Activated CD4-positive, alpha-beta T cell treated with anti-CD3 and anti-CD28 coated beads for 36 hours (primary cell): ENCODE data around the gene CYP3A4. TPM values are rescaled to one million over a fixed set of nuclear protein-coding genes. Genes with fewer than 3 reads are reported as not detected.
A peak's percentile ranks its signal among the peaks of the same experiment; 100 is the strongest.

Experiments
- ATAC-seq: fragments of 200-7000 bp; cut with Tn5 transposase; one replicate; pipeline ENCODE4 v1.10.0; 2021; ENCODE audit warnings: mild to moderate bottlenecking, moderate library complexity
- CTCF ChIA-PET: fragments of 350-600 bp; sonication (Branson Sonifier 250); formaldehyde crosslinking; loops from one replicate; lab custom pipeline; 2021; ENCODE audit warnings: antibody characterized with exemption; lab: Charles Lee
- POLR2A ChIA-PET: fragments of 350-600 bp; sonication (Branson Sonifier 250); formaldehyde crosslinking; loops from one replicate; lab custom pipeline; 2021; ENCODE audit warnings: antibody characterized with exemption, inconsistent platforms; lab: Charles Lee
- DNase-seq: peaks from one replicate; pipeline ENCODE4 v3.0.0-alpha.2; 2020
- H3K27ac Mint-ChIP-seq: one replicate; pipeline ENCODE4 v1.8.0; 2021; ENCODE audit warnings: mixed read lengths
- H3K27me3 Mint-ChIP-seq: one replicate; pipeline ENCODE4 v1.8.0; 2021; ENCODE audit warnings: mixed read lengths
- H3K36me3 Mint-ChIP-seq: one replicate; pipeline ENCODE4 v1.8.0; 2021; ENCODE audit warnings: low read depth, mixed read lengths
- H3K4me1 Mint-ChIP-seq: one replicate; pipeline ENCODE4 v1.8.0; 2021; ENCODE audit warnings: mixed read lengths
- H3K4me3 Mint-ChIP-seq: one replicate; pipeline ENCODE4 v1.8.0; 2021; ENCODE audit warnings: mild to moderate bottlenecking, moderate library complexity, mixed read lengths
- H3K9me3 Mint-ChIP-seq: one replicate; pipeline ENCODE4 v1.8.0; 2021; ENCODE audit warnings: low read depth, mixed read lengths
- intact Hi-C, 2 experiments: fragments of 100-400 bp; cut with DNase I in 1 of 2; cut with micrococcal nuclease in 1 of 2; formaldehyde crosslinking; loops; one replicate each; pipeline versions ENCODE4 v1.14.2 to v1.15.1; 2022 to 2024; cut with DNase I, micrococcal nuclease
- total RNA-seq, 2 experiments: library from RNA; stranded (reverse); gene quantifications; one replicate each; pipeline ENCODE4 v1.2.3, GENCODE V29; 2021

Gene CYP3A4
- total RNA-seq, 2 experiments from 2014 or later: not detected

- ChIA-PET CTCF (no interaction called here), POLR2A (no interaction called here)
- H3K36me3 Mint-ChIP-seq: no peaks in the 10 kb centered on the region
- peaks cover 2% of the 10 kb centered on the region for H3K9me3 Mint-ChIP-seq
- no peaks in the 10 kb centered on the region for H3K27me3 Mint-ChIP-seq
- DNase-seq (no peak), ATAC-seq (peak; percentile 58)
- H3K4me3 Mint-ChIP-seq: no peak overlapping the region
- H3K27ac Mint-ChIP-seq: no peak overlapping the region
- peaks cover 16% of the 10 kb centered on the region for H3K4me1 Mint-ChIP-seq
- intact Hi-C loops: no loop called here
Observed at GRCh38 chr7:99719996-99720769, 63.8 kb downstream of the CYP3A4 start.

GRCh38 chr7:99713995-99714570 is 69.9 kb downstream of the CYP3A4 start:
- Mint-ChIP-seq H3K4me1 (no peaks in the 10 kb centered on the region), H3K9me3 (peaks cover 3% of the 10 kb centered on the region), H3K27me3 (no peaks in the 10 kb centered on the region), H3K4me3 (no peak overlapping the region), H3K27ac (no peak overlapping the region), H3K36me3 (peaks cover 5% of the 10 kb centered on the region)
- DNase-seq (no peak), ATAC-seq (no peak)
- ChIA-PET CTCF (no interaction called here), POLR2A (no interaction called here)
- intact Hi-C loops: no loop called here

- Mint-ChIP-seq H3K36me3 (peaks cover 9% of the 10 kb centered on the region), H3K4me1 (no peaks in the 10 kb centered on the region), H3K9me3 (peaks cover 2% of the 10 kb centered on the region), H3K27me3 (no peaks in the 10 kb centered on the region), H3K4me3 (no peak overlapping the region), H3K27ac (no peak overlapping the region)
- DNase-seq (no peak), ATAC-seq (no peak)
- POLR2A ChIA-PET: no interaction called here
- intact Hi-C loops: no loop called here
- CTCF ChIA-PET: no interaction called here
Observed at GRCh38 chr7:99709838-99710578, 74.0 kb downstream of the CYP3A4 start.

- ATAC-seq: no peak
- H3K27ac Mint-ChIP-seq: no peak overlapping the region
- H3K4me1 Mint-ChIP-seq: no peaks in the 10 kb centered on the region
Observed at GRCh38 chr7:99709260-99709659, 74.7 kb downstream of the CYP3A4 start.

GRCh38 chr7:99707096-99707495 is 76.9 kb downstream of the CYP3A4 start:
- Mint-ChIP-seq H3K27ac (no peak overlapping the region), H3K36me3 (peaks cover 4% of the 10 kb centered on the region), H3K27me3 (no peaks in the 10 kb centered on the region), H3K9me3 (no peaks in the 10 kb centered on the region), H3K4me1 (no peaks in the 10 kb centered on the region), H3K4me3 (no peak overlapping the region)
- DNase-seq (no peak), ATAC-seq (no peak)
- ChIA-PET POLR2A (no interaction called here), CTCF (no interaction called here)
- intact Hi-C loops: no loop called here

More at GRCh38 chr7:99709260-99709659, 74.7 kb downstream of the CYP3A4 start:
- H3K4me3 Mint-ChIP-seq: no peak overlapping the region
- ChIA-PET POLR2A (no interaction called here), CTCF (no interaction called here)
- peaks cover 5% of the 10 kb centered on the region for H3K36me3 Mint-ChIP-seq
- H3K9me3 Mint-ChIP-seq: peaks cover 1% of the 10 kb centered on the region
- no peaks in the 10 kb centered on the region for H3K27me3 Mint-ChIP-seq
- no peak for DNase-seq
- intact Hi-C loops: no loop called here

Other genes starting within 250 kb of the CYP3A4 start
- gene FAM200A, start 232.1 kb downstream of the CYP3A4 start, total RNA-seq: 1 to 10 TPM; 4.9 to 5.5 TPM
- 10 to 100 TPM; 51.1 to 52.0 TPM for gene ZNF655, start 225.5 kb downstream of the CYP3A4 start, total RNA-seq
- gene TMEM225B, start 185.9 kb downstream of the CYP3A4 start, total RNA-seq: under 1 TPM; 0.57 to 0.58 TPM
- 10 to 100 TPM; 20.5 to 25.2 TPM for gene ZSCAN25, start 167.2 kb downstream of the CYP3A4 start, total RNA-seq
- not detected for gene CYP3A5, start 104.2 kb downstream of the CYP3A4 start, total RNA-seq
- gene CYP3A7, start 49.0 kb downstream of the CYP3A4 start, total RNA-seq: not detected
- under 1 TPM in 1 of 2 experiments, not detected in 1; 0.09 TPM for gene CYP3A43, start 43.8 kb upstream of the CYP3A4 start, total RNA-seq
- gene OR2AE1, start 92.8 kb upstream of the CYP3A4 start, total RNA-seq: not detected
- gene TRIM4, start 135.3 kb upstream of the CYP3A4 start, total RNA-seq: 10 to 100 TPM; 23.9 to 25.7 TPM
- 1 to 10 TPM in 1 of 2 experiments, under 1 TPM in 1; 0.73 to 1.1 TPM for gene GJC3, start 145.4 kb upstream of the CYP3A4 start, total RNA-seq
- not detected for gene AZGP1, start 191.8 kb upstream of the CYP3A4 start, total RNA-seq
- 10 to 100 TPM; 45.2 to 62.9 TPM for gene ZKSCAN1, start 231.4 kb upstream of the CYP3A4 start, total RNA-seq